ENCODE data around the gene HIVEP1.
A peak's percentile ranks its signal among the peaks of the same experiment; 100 is the strongest.
"Not testable (repeated sequence)": the region's sequence is repeated elsewhere in the genome, so short reads cannot be mapped to it uniquely, and the experiment has no call there.

HIVEP1 gene

DNA sequence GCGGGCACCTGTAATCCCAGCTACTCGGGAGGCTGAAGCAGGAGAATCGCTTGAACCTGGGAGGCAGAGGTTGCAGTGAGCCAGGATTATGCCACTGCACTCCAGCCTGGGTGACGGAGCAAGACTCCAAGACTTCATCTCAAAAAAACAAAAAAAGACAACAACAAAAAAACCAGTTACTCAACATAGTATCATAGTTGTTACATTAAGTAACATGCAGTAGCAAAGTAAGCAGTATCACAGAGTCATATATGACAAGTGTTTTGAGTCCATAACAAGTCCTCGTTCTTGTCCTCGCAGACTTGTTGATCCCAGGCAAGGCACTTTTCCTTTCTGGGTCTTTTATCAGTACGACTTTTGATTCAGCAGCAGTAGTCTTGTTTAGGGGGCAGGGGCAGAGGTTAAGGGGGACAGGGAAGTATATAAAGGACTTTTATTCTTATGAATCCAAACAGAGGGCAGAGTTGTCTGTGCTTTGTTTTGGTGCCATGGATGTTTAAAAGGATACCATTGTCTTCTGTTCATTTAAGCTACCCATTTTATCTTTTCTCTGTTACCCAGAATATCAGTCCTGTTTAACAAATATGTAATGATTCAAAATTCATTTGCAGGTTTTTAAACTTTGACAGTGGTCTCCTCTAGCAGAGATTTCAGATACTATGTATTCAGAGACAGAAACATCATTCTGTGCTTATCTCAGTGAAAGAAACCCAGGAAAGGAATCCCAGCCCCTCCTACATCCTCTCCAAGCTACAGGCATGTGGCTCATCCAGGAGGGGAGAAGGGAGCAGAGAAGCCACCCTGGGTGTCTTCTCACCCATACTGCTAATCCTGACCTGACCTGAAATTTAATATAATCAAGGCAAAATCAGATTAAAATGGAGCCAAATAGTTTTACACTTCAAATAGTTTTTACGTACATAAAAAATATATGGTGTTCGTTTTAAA, 140.2 kb downstream of the HIVEP1 start:
- DNase-seq (ENCODE audit: low read depth in 3 of 3): no peak

DNA sequence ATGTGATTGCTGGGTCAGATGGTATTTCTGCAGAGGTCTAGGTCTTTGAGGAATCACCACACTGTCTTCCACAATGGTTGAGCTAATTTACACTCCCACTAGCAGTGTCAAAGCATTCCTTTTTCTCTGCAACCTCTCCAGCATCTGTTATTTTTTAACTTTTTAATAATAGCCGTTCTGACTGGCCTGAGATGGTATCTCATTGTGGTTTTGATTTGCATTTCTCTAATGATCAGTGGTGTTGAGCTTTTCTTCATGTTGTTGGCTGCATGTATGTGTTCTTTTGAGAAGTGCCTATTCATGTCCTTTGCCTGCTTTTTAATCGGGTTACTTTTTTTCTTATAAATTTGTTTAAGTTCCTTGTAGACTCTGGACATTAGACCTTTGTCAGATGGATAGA, 143.7 kb downstream of the HIVEP1 start:
- DNase-seq (ENCODE audit: low read depth in 3 of 3): not testable (repeated sequence)

DNA sequence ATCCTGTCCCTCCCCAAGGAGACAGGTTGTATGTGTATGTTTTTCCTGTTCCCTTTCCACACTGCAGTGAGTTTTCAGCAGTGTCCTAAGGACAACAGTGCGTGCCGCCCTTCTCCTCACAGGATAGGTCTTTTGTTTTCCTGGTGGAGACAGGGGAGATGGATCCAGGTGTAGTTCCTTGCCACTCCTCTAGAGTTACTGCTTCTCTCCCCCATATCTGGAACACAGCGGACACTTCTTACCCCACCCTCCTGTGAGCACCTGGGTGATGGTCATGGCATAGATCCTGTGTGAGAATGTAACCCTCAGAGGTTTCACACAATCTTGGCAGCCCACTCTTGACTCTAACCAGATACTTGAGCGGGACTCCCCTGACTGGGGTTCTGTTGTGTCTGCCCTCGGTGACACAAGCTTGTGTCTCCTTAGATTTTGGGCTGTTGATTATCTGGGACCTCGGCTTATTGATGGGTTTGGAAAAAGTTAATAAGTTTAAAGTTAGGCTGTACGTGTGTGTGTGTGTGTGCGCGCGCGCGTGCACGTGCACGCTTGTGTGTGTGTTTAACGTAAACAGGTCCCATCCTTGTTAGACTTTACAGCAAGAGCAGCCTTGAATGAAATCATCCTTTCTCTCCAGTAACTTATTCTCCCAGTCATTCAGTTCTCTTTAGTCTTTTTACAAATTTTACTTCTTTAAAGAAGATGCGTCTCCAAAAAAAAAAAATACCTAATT, 146.7 kb downstream of the HIVEP1 start:
- no peak for DNase-seq (ENCODE audit: low read depth in 3 of 3)

DNA sequence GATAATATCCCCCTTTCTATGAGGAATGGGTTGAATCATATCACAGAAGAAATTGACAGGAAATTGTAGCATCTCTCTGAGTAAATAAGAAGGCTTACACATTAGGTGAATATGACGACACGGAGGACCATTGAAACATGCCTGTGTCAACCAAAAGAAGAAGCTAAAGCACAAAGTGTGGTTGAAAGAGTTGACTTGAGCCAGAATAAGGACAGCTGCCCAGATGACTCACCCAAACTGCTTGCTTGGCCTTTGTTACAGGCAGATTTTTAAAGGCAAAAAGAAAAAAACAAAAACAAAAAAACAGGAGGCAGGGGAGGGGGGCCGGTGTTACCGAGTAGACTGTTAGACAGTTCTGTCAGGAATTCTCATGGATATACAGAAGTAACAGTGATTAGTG, 148.2 kb downstream of the HIVEP1 start:
- no peak for DNase-seq (ENCODE audit: low read depth in 3 of 3)

DNA sequence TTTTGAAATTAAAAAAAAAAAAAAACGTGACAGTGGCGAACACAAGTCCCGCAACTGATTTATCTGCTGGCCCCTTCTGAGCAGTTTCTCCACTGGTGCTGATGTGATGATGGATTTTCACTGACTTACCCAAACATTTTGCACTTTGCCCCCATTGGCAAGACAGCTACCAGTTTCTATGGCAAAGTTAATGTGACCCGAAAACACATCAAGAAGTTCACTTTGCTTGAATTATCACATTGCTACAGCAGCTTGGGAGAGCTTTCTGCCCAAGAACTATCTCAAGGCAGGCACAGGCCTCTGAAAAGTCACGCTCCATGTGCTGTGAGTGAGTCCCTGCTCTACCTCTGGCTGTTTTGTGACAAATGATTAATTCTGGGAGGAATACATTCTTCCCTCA, 150.1 kb downstream of the HIVEP1 start:
- DNase-seq (ENCODE audit: low read depth in 3 of 3): no peak

DNA sequence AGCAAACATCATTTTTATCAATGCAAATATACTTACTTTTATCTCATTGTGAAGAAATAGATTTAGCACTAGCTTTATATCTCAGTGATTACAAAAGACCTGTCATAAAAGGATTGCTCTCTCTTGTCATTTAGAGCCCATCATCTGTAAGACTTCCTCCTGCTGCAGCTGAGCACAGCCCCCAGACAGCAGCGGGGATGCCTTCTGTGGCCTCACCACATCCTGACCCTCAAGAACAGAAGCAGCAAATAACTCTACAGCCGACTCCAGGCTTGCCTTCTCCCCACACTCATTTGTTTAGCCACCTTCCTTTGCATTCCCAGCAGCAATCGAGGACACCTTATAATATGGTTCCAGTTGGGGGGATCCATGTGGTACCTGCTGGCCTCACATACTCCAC, 151.0 kb downstream of the HIVEP1 start:
- peak in 1 of 3 donors; percentile 3 for DNase-seq (ENCODE audit: low read depth in 3 of 3)

DNA sequence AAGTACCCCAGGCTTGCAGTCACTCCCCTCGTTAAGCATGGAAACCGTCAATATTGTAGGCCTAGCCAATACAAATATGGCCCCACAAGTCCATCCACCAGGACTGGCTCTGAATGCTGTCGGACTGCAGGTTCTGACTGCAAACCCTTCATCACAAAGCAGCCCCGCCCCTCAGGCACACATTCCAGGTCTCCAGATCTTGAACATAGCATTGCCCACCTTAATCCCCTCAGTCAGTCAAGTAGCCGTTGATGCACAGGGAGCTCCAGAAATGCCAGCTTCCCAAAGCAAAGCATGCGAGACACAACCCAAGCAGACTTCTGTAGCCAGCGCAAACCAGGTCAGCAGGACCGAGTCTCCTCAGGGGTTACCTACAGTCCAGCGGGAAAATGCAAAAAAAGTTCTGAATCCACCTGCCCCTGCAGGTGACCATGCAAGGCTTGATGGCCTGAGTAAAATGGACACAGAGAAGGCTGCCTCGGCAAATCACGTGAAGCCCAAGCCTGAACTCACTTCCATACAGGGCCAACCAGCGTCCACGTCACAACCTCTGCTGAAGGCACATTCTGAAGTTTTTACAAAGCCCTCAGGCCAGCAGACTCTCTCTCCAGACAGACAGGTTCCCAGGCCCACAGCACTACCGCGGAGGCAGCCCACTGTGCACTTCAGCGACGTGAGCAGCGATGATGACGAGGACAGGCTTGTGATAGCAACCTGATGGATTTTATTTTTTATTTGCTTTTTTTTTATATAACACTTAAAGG, 151.8 kb downstream of the HIVEP1 start:
- DNase-seq (ENCODE audit: low read depth in 3 of 3): no peak

DNA sequence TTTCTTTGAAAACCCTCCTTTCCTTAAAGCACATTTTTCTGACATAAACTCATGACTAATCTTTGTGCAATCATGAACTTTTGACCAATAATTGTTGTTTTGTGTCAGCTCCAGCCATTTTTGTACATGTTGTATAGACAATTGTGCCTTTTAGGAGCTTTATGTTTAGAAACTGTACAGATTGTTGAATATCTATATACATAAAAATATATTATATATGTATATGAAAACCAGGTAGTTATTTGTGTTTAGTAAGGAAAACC, 152.3 kb downstream of the HIVEP1 start:
- no peak for DNase-seq (ENCODE audit: low read depth in 3 of 3)

DNA sequence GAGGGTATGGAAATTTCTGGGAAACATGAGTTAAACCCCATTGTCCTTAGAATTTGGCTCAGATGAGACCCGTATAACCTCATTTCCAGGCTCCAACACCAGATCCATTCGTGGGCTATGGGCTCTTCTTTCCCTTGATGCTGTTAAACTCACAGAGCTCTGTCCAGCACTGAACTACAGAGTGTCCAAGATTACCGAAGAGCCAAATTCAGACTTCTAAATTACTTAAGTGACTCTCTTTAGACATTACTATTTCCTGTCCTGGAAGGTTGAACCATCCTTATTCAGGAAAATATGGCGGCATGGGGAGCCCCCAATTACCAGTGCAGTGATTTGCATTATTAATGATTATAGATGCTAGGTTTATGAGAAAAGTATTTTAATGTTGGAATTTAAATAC, 153.2 kb downstream of the HIVEP1 start:
- DNase-seq (ENCODE audit: low read depth in 3 of 3): no peak

DNA sequence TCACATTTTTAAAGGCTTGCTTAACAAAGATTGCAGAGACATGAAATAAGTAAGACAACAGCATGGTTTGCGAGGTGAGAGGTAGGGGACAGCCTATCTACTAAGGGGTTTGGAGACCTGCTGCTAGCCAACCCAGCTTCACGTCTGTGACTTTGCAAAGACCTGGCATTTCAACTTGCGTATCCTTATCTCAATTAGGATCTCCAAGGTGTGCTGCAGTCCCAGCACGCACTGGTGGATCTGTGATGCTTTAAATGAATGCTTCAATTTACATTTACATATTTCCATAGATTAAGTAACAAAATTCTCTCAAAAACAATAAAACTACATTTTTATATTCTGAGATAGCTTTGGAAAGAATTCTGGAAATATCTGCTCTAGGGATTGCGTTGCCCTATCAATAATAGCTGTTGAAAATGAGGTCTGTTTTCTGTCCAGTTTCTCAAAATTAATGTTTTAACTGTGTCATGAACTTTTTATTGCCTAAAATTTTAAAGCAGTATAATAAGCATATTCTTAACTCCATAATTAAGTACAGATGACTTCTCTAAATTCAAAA, 153.7 kb downstream of the HIVEP1 start:
- DNase-seq (ENCODE audit: low read depth in 3 of 3): no peak

DNA sequence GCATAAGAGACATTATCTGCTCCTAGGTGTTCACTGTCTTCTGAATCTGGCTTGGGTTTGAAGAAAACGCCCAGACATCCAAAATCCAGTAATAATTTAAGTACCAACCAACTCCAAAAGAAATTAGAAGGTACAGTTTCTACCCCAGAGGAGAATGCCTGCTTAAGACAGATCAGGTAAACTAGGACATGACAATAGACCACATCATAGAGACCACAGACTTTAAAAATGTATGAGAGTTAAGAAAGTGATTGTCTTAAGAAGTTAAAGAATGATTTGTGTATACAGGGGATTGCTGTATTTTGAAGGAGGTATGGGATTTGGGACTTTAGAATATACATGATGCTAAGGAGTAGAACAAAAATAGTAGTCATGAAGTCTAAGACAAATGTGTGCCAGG, 157.3 kb downstream of the HIVEP1 start:
- DNase-seq (ENCODE audit: low read depth in 3 of 3): no peak

DNA sequence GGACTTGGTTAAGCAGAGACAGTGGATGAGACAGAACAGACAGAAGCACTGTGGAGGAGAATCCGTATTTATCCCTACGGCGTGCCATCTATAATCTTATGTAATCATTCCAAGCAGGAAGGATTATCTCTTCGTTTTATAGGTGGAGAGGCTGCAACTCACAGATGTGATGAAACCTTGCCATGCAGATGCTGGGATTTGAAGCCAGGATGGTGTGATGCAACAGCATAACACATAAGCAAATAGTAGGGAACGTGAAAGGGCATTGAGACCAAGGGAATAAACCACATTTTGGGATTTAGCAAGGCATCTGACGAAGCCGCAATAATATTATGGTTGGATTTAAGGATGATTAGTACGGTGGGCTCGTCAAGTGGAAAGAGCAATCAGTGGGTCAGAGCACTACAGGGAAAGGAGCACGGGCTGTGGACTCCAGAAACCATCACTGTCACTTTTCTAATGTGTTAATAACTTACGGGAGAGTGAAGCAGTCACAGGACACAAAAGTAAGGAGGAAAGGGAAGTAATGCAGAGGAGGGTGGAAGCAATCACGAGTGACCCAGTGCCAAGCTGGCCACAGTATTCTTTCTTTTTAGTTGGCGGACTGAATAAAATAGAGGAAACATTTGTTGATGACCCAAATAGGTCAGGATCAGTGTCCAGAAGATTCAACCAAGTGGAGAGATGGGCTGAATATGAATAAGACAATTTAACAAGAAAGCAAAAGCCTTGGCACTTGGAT, 158.4 kb downstream of the HIVEP1 start:
- no peak for DNase-seq (ENCODE audit: low read depth in 3 of 3)

DNA sequence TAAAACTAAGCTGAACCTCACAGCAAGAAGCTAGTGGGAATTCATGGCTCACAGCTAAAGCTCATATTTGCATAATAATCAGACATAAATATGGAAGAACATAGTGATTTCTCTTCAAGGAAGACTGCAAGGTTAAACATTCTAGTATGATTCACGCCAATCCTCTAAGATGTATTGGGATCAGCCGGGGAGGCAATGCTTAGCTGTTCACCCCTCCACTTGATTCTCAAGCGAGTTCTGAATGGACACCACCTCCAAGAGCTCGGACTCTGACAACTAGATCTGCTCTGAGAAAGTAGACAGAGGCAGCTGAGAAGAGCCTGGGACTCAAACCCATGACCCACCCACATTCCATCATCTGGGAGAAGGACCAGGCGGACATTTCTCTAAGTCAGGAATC, 159.6 kb downstream of the HIVEP1 start:
- no peak for DNase-seq (ENCODE audit: low read depth in 3 of 3)

DNA sequence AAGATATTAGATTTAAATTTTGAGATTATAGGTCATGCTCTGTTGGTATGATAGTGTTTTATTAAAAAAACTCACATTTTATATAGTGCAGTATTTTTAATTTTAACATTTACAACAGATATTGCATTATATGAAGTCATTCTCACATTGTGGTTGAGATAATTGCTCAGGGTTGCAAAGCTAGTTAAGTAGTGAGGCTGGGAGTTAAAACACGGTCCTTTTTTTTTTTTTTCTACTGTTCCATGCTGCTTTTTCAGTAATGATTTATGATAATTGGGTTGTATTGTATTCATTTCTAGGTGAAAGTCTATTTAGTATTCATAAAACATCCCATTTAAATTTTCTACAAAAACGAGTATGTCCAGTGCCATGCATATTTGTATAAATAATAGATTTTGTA, 160.5 kb downstream of the HIVEP1 start:
- no peak for DNase-seq (ENCODE audit: low read depth in 3 of 3)

DNA sequence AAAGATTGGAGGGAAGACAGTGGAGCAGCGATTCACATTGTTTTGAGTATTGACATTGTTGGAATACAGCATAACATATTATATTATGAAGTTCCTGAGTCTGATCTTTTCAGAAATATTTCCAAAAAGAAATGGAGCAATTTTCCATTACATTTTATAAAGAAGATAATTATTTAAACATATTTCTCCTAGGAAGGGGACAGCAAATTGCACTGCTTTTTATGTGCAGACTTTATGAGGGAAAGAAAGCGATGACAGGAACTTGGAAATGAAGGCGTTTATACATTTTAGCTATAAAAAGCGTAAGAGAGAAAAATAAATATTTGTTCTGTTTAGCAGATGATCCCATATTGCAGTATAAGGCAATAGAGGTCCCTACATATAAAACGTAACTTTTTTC, 161.1 kb downstream of the HIVEP1 start:
- DNase-seq (ENCODE audit: low read depth in 3 of 3): no peak

DNA sequence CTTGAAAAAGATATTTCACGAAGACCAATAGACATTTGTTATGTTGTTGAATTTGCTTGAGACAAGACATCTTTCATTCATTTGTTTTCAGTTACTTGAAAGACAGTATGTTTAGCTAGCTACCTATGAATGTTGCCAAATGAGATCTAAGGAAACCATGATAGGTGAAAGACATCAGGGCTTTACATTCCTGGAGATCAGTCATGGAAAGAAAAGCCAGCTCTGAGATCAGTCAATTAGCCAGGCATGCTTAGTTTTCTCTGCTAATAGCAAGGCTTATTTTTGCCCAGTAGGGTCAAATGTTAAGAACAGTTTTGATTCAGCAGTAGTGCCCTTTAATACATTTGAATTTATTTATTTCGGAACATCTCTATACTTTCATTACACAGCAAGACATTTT, 161.5 kb downstream of the HIVEP1 start:
- DNase-seq (ENCODE audit: low read depth in 3 of 3): no peak

DNA sequence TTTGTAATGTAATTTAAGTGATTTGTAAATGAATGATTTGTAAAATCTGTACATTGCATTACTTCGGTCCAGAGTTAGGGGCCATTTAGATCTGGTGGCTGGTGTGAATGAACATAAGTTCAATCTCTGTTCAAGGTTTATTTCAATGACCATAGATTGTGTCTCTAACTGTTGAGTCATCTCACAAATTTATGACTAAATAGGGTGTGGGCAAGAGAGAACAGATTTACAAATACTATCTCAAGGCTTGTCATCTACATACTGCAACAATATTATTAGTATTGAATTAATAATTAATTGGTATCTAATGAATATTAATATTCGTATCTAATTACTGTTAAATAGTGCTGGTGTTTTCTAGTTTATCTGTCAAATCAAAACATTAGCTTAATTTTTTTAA, 162.8 kb downstream of the HIVEP1 start:
- no peak for DNase-seq (ENCODE audit: low read depth in 3 of 3)

DNA sequence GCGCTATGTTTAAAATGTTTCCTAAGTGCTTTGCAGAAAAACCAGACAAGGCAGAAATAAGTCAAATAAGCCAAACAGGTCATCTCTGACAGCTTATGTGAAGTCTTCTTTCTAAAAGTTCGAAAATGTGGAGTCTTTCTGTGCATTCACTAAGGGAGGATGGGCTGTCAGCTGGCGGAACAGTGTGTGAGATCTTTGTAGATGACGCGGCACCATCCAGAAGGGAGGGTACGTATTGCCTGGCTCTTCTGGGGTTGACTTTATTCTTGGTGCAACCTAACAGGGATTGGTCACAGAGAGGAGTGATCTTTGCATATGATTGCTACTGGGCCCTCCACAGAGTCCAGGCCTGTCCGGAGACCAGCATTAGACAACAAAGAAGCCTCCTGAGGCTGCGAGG, 163.5 kb downstream of the HIVEP1 start:
- no peak for DNase-seq (ENCODE audit: low read depth in 3 of 3)

DNA sequence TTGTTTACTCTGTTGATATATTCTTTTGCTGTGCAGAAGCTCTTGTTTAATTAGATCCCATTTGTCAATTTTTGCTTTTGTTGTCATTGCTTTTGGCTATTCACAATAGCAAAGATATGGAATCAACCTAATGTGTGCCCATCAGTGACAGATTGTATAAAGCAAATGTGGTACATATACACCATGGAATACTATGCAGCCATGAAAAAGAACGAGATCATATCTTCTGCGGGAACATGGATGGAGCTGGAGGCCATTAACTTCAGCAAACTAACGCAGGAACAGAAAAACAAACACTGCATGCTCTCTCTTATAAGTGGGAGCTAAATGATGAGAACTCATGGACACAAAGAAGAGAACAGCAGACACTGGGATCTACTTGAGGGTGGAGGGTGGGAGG, 164.7 kb downstream of the HIVEP1 start:
- DNase-seq (ENCODE audit: low read depth in 3 of 3): not testable (repeated sequence)

DNA sequence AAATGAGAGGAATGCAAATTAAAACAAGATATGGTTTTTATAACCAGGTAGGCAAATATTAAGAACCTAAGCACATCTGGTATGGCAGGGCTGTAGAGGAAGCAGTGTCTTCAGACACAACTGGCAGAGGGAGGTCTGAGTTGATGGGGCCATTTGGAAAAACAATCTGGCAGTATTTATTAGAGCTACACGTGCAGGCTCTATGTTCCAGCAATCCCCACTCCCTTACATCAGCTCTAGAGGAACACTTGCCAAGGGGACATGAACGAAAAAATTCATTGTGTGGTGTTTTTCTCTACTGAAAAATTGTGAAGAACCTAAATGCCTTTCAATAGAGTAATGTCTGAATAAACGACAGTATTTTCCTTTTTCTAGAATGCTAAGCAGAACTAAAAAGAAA, 166.4 kb downstream of the HIVEP1 start:
- no peak for DNase-seq (ENCODE audit: low read depth in 3 of 3)

DNA sequence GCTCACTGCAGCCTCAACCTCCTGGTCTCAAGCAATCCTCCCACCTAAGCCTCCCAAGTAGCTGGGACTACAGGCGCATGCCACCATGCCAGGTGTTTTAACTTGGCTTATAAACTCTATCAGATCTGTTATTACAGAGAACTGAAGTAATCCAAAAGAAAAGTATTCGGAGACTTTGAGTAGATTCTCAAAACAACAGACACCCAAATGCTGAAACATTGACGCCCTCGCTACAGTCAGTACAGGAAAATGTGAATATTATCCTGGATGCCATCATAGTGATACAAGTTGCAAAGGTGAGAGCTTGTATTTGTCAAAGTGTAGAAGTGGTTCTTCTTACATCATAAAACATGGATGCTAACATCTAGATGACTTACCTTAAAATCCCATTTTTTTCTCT, 169.4 kb downstream of the HIVEP1 start:
- DNase-seq (ENCODE audit: low read depth in 3 of 3): no peak

DNA sequence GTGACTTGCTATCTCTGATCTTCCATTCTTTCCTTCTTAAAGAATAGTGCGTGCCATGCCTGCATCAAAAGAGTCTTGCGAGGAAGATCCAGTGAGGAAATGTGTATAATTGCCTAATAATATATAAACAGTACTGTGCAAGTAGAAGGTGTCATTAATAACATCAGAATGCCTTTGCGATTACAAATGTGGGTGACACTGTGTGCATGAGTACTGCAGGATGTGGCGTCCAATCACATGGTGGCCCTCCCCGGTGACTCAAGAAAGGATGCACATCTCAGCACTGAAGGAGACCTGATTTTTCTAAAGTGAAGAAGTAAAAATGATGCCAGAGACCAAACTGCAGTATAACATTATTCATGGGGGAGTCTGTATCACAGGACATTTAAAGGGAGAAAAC, 170.6 kb downstream of the HIVEP1 start:
- no peak for DNase-seq (ENCODE audit: low read depth in 3 of 3)
